Measurements from ENCODE around the gene LRRC3. TPM values are rescaled to one million over a fixed set of nuclear protein-coding genes. Genes with fewer than 3 reads are reported as not detected.

The LRRC3 gene
- total RNA-seq, 2 experiments from 2014 or later = 2.5 to 2.8 TPM

GRCh38 chr21:44510508-44511218 is 55.4 kb downstream of the LRRC3 start:
- no peaks in the 10 kb centered on the region for H3K9me3 Mint-ChIP-seq
- intact Hi-C loops (cut with micrococcal nuclease) = loop anchor here (1.0 to 5.0 kb wide), 4 partner anchors 232 to 422 kb away; no protein-coding TSS in a partner anchor
- H3K27ac Mint-ChIP-seq = no peak overlapping the region
- peaks cover 5% of the 10 kb centered on the region for H3K4me1 Mint-ChIP-seq (ENCODE audit: low read depth)
- H3K4me3 Mint-ChIP-seq = no peak overlapping the region
- CTCF ChIA-PET = interaction anchor here (0.6 to 2.7 kb wide), 22 partner anchors 9 to 351 kb away, joined by 3 to 37 read pairs (median 3); no protein-coding TSS in a partner anchor
- peak; percentile 81 for DNase-seq
- H3K36me3 Mint-ChIP-seq (ENCODE audit: low read depth) = no peaks in the 10 kb centered on the region
- H3K27me3 Mint-ChIP-seq (ENCODE audit: low read depth) = no peaks in the 10 kb centered on the region

GRCh38 chr21:44511219-44511937 is 56.1 kb downstream of the LRRC3 start:
- H3K27ac Mint-ChIP-seq = no peak overlapping the region
- H3K9me3 Mint-ChIP-seq = no peaks in the 10 kb centered on the region
- DNase-seq = no peak
- H3K4me3 Mint-ChIP-seq = no peak overlapping the region
- intact Hi-C loops (cut with micrococcal nuclease) = loop anchor here (5.0 kb wide), 2 partner anchors 366 to 421 kb away; no protein-coding TSS in a partner anchor
- CTCF ChIA-PET = interaction anchor here (0.6 to 2.7 kb wide), 19 partner anchors 8 to 350 kb away, joined by 3 to 37 read pairs (median 3); no protein-coding TSS in a partner anchor
- H3K4me1 Mint-ChIP-seq (ENCODE audit: low read depth) = peaks cover 5% of the 10 kb centered on the region
- H3K27me3 Mint-ChIP-seq (ENCODE audit: low read depth) = no peaks in the 10 kb centered on the region
- H3K36me3 Mint-ChIP-seq (ENCODE audit: low read depth) = no peaks in the 10 kb centered on the region

Other genes starting within 250 kb of the LRRC3 start
- gene ICOSLG, start 214.6 kb upstream of the LRRC3 start, total RNA-seq = 1 to 10 TPM; 1.4 to 1.9 TPM
- not detected for gene DNMT3L, start 193.6 kb upstream of the LRRC3 start, total RNA-seq
- gene AIRE, start 169.6 kb upstream of the LRRC3 start, total RNA-seq = not detected
- 100 to 1,000 TPM; 166 to 171 TPM for gene PFKL, start 155.5 kb upstream of the LRRC3 start, total RNA-seq
- gene CFAP410, start 116.1 kb upstream of the LRRC3 start, total RNA-seq = 10 to 100 TPM; 13.2 to 14.8 TPM
- 1 to 10 TPM; 2.5 to 3.5 TPM for gene TRPM2, start 101.9 kb upstream of the LRRC3 start, total RNA-seq
- not detected for gene KRTAP10-1, start 84.7 kb downstream of the LRRC3 start, total RNA-seq
- gene KRTAP10-2, start 96.0 kb downstream of the LRRC3 start, total RNA-seq = not detected
- gene KRTAP10-3, start 103.3 kb downstream of the LRRC3 start, total RNA-seq = not detected
- not detected for gene KRTAP10-4, start 118.2 kb downstream of the LRRC3 start, total RNA-seq
- gene KRTAP10-5, start 125.1 kb downstream of the LRRC3 start, total RNA-seq = not detected
- not detected for gene KRTAP10-6, start 137.0 kb downstream of the LRRC3 start, total RNA-seq
- gene KRTAP10-7, start 145.1 kb downstream of the LRRC3 start, total RNA-seq = not detected
- gene KRTAP10-8, start 156.6 kb downstream of the LRRC3 start, total RNA-seq = not detected
- not detected for gene KRTAP10-9, start 171.6 kb downstream of the LRRC3 start, total RNA-seq
- not detected for gene KRTAP10-10, start 181.8 kb downstream of the LRRC3 start, total RNA-seq
- gene KRTAP10-11, start 190.9 kb downstream of the LRRC3 start, total RNA-seq = not detected
- gene KRTAP12-4, start 199.1 kb downstream of the LRRC3 start, total RNA-seq = not detected
- not detected for gene KRTAP12-3, start 202.4 kb downstream of the LRRC3 start, total RNA-seq
- not detected for gene KRTAP12-2, start 211.4 kb downstream of the LRRC3 start, total RNA-seq
- gene KRTAP12-1, start 226.7 kb downstream of the LRRC3 start, total RNA-seq = not detected
- not detected for gene KRTAP10-12, start 241.7 kb downstream of the LRRC3 start, total RNA-seq